RWPE2 (cell line): Measurements from ENCODE around the gene SBNO1.

Experiments used
- ATAC-seq: fragments of 200-7000 bp; cut with Tn5 transposase; 3 replicates; pipeline ENCODE4 v1.9.1; 2021; ENCODE audit warnings: low read depth
- DNase-seq: peaks from one replicate; pipeline ENCODE4 v3.0.0-alpha.2; 2020; ENCODE audit warnings: low spot score
- H3K27ac ChIP-seq: fragments of 450-650 bp; 2 replicates; pipeline ENCODE4 v1.5.1; 2017; ENCODE audit warnings: mild to moderate bottlenecking; ENCODE audit not compliant: poor library complexity, severe bottlenecking
- H3K27me3 ChIP-seq: fragments of 250-450 bp; sonication (Bioruptor Pico); 2 replicates; pipeline ENCODE4 v1.5.1; 2021; ENCODE audit warnings: mild to moderate bottlenecking, moderate library complexity; ENCODE audit not compliant: insufficient read depth, poor library complexity, severe bottlenecking
- H3K36me3 ChIP-seq: fragments of 250-450 bp; sonication (Bioruptor Pico); 2 replicates; pipeline ENCODE4 v1.5.1; 2020; ENCODE audit warnings: low read depth, mild to moderate bottlenecking, moderate library complexity
- H3K4me1 ChIP-seq: fragments of 250-450 bp; sonication (Bioruptor Pico); 2 replicates; pipeline ENCODE4 v1.5.1; 2021; ENCODE audit warnings: mild to moderate bottlenecking, moderate library complexity; ENCODE audit not compliant: insufficient read depth, poor library complexity, severe bottlenecking
- H3K4me3 ChIP-seq: fragments of 250-450 bp; sonication (Bioruptor Pico); 2 replicates; pipeline ENCODE4 v1.5.1; 2021; ENCODE audit warnings: mild to moderate bottlenecking, moderate library complexity; ENCODE audit not compliant: severe bottlenecking
- H3K9me3 ChIP-seq: fragments of 250-450 bp; sonication (Bioruptor Pico); 2 replicates; pipeline ENCODE4 v1.5.1; 2021; ENCODE audit warnings: mild to moderate bottlenecking, moderate library complexity; ENCODE audit not compliant: severe bottlenecking
- CTCF ChIP-seq: fragments of 450-650 bp; IDR thresholded peaks from one replicate; pipeline ENCODE4 v1.5.1; 2017; ENCODE audit warnings: mild to moderate bottlenecking, moderate library complexity; ENCODE audit not compliant: poor library complexity, severe bottlenecking

The SBNO1 gene

GRCh38 chr12:123358035-123358434, 6.6 kb downstream of the SBNO1 start:
- H3K4me3 ChIP-seq, result no peak overlapping the region
- no peak overlapping the region for H3K27ac ChIP-seq
- peaks cover 21% of the 10 kb centered on the region for H3K36me3 ChIP-seq
- H3K4me1 ChIP-seq, result peaks cover under 1% of the 10 kb centered on the region
- no peaks in the 10 kb centered on the region for H3K27me3 ChIP-seq
- no peak for DNase-seq
- TF ChIP-seq CTCF, result no peak
- H3K9me3 ChIP-seq, result no peaks in the 10 kb centered on the region
- ATAC-seq, result no peak

- DNase-seq (no peak), ATAC-seq (no peak)
- Histone ChIP-seq H3K27ac (no peak overlapping the region), H3K4me1 (no peaks in the 10 kb centered on the region), H3K27me3 (no peaks in the 10 kb centered on the region), H3K4me3 (no peak overlapping the region), H3K9me3 (no peaks in the 10 kb centered on the region), H3K36me3 (peaks cover 21% of the 10 kb centered on the region)
- no peak for TF ChIP-seq CTCF
Measured at GRCh38 chr12:123356159-123356670, 8.4 kb downstream of the SBNO1 start.

GRCh38 chr12:123354600-123354999, 10.0 kb downstream of the SBNO1 start:
- Histone ChIP-seq H3K27me3 (no peaks in the 10 kb centered on the region), H3K4me3 (no peak overlapping the region), H3K9me3 (no peaks in the 10 kb centered on the region), H3K4me1 (no peaks in the 10 kb centered on the region), H3K27ac (no peak overlapping the region), H3K36me3 (peaks cover 26% of the 10 kb centered on the region)
- DNase-seq, result no peak
- no peak for ATAC-seq
- TF ChIP-seq CTCF, result no peak

GRCh38 chr12:123351349-123351748, 13.3 kb downstream of the SBNO1 start:
- TF ChIP-seq CTCF, result no peak
- Histone ChIP-seq H3K36me3 (peaks cover 45% of the 10 kb centered on the region), H3K4me3 (no peak overlapping the region), H3K9me3 (no peaks in the 10 kb centered on the region), H3K4me1 (no peaks in the 10 kb centered on the region), H3K27me3 (no peaks in the 10 kb centered on the region), H3K27ac (no peak overlapping the region)
- DNase-seq (no peak), ATAC-seq (no peak)

GRCh38 chr12:123346946-123347345, 17.7 kb downstream of the SBNO1 start:
- ATAC-seq (no peak), DNase-seq (no peak)
- H3K4me3 ChIP-seq, result no peak overlapping the region
- H3K36me3 ChIP-seq, result peaks cover 73% of the 10 kb centered on the region
- H3K27ac ChIP-seq, result no peak overlapping the region
- H3K4me1 ChIP-seq, result no peaks in the 10 kb centered on the region
- no peak for TF ChIP-seq CTCF
- no peaks in the 10 kb centered on the region for H3K27me3 ChIP-seq
- no peaks in the 10 kb centered on the region for H3K9me3 ChIP-seq
